Frontal cortex (tissue), 1 donor: Measurements from ENCODE around the gene TFAP2C. TPM values are rescaled to one million over a fixed set of nuclear protein-coding genes. Genes with fewer than 3 reads are reported as not detected.

ENCODE experiments used
- small RNA-seq: library from RNA; depleted of rRNA; stranded (forward); fragments of <200 nt; gene quantifications from one replicate; pipeline ENCODE3, GENCODE V24; 2014
- total RNA-seq: library from RNA; depleted of rRNA; stranded (reverse); fragments of >200 nt; gene quantifications from one replicate; pipeline ENCODE4 v1.2.3, GENCODE V29; 2014

Gene TFAP2C
- total RNA-seq, 1 donor from 2014 or later, result 2.4 TPM

Small RNA genes lying within 50 kb of the gene (small RNA-seq; reads per million reads assigned to genes)
- not detected for gene RN7SL170P
- not detected for gene RNU6-1146P

Other genes with a start within 250 kb of the TFAP2C start
- 6.5 TPM for gene AURKA, start 237.1 kb upstream of the TFAP2C start, total RNA-seq
- 27.7 TPM for gene CSTF1, start 236.7 kb upstream of the TFAP2C start, total RNA-seq
- gene CASS4, start 217.0 kb upstream of the TFAP2C start, total RNA-seq, result under 0.01 TPM
- 48.9 TPM for gene RTF2, start 160.7 kb upstream of the TFAP2C start, total RNA-seq
- gene FAM209A, start 104.6 kb upstream of the TFAP2C start, total RNA-seq, result not detected
- gene FAM209B, start 96.1 kb upstream of the TFAP2C start, total RNA-seq, result not detected